IMR-90 (cell line): ENCODE results near the gene AMN. TPM values are rescaled to one million over a fixed set of nuclear protein-coding genes. Genes with fewer than 3 reads are reported as not detected.

Source experiments
- ATAC-seq: fragments of 200-7000 bp; cut with Tn5 transposase; 2 replicates; pipeline ENCODE4 v1.9.1; 2020; ENCODE audit warnings: low read depth, mild to moderate bottlenecking, moderate library complexity
- BruUV-seq: library from RNA; stranded (reverse); fragments of 400-500 nt; replicated peaks from 2 replicates; lab custom pipeline; 2021; lab: Mats Ljungman, UMichigan
- CTCF ChIA-PET: fragments of 300-600 bp; formaldehyde crosslinking; extraction: SDS; loops from one replicate; lab custom pipeline; 2021; ENCODE audit warnings: antibody characterized with exemption; lab: Yijun Ruan, JAX
- POLR2A ChIA-PET: fragments of 300-600 bp; sonication (Branson Sonifier 250); formaldehyde crosslinking; loops from one replicate; lab custom pipeline; 2022; ENCODE audit warnings: antibody characterized with exemption; ENCODE audit not compliant: unreplicated experiment; lab: Charles Lee
- DNase-seq: peaks from one replicate; pipeline ENCODE4 v3.0.0; 2013
- H2AFZ ChIP-seq: replicated peaks from 2 replicates; pipeline ENCODE3; 2013; ENCODE audit warnings: low read length, mild to moderate bottlenecking; ENCODE audit not compliant: poor library complexity
- H2AK5ac ChIP-seq: 2 replicates; pipeline ENCODE4 v1.6.1; 2013; ENCODE audit warnings: low read depth, low read length, inconsistent platforms
- H2AK9ac ChIP-seq: replicated peaks from 2 replicates; pipeline ENCODE3; 2013; ENCODE audit warnings: mild to moderate bottlenecking, low read depth, low read length, moderate library complexity; ENCODE audit not compliant: poor library complexity
- H2BK120ac ChIP-seq: 2 replicates; pipeline ENCODE4 v1.6.1; 2013; ENCODE audit warnings: low read depth, low read length, inconsistent platforms
- H2BK15ac ChIP-seq: 3 replicates; pipeline ENCODE4 v1.6.1; 2013; ENCODE audit warnings: low read depth, low read length, inconsistent platforms
- H2BK20ac ChIP-seq: 2 replicates; pipeline ENCODE4 v1.6.1; 2013; ENCODE audit warnings: low read depth, mild to moderate bottlenecking, inconsistent platforms, low read length, moderate library complexity
- H2BK5ac ChIP-seq: 2 replicates; pipeline ENCODE4 v1.6.1; 2013; ENCODE audit warnings: mild to moderate bottlenecking, low read depth, low read length, inconsistent platforms; ENCODE audit not compliant: poor library complexity, severe bottlenecking
- H3K14ac ChIP-seq: replicated peaks from 2 replicates; pipeline ENCODE4 v1.6.1; 2013; ENCODE audit warnings: low read depth, low read length, inconsistent platforms
- H3K18ac ChIP-seq: 2 replicates; pipeline ENCODE4 v1.6.1; 2013; ENCODE audit warnings: low read depth, low read length, control low read depth
- H3K23ac ChIP-seq: 2 replicates; pipeline ENCODE4 v1.6.1; 2013; ENCODE audit warnings: low read depth, low read length, inconsistent platforms
- H3K27ac ChIP-seq: 2 replicates; pipeline ENCODE4 v1.5.1; 2013; ENCODE audit warnings: mild to moderate bottlenecking, control low read depth, low read length; ENCODE audit not compliant: insufficient read depth
- H3K27me3 ChIP-seq: 2 replicates; pipeline ENCODE4 v1.6.1; 2013; ENCODE audit warnings: low read length; ENCODE audit not compliant: control insufficient read depth, insufficient read depth
- H3K36me3 ChIP-seq: 2 replicates; pipeline ENCODE4 v1.6.1; 2013; ENCODE audit warnings: low read length, mixed read lengths; ENCODE audit not compliant: control insufficient read depth, insufficient read depth
- H3K4ac ChIP-seq: 2 replicates; pipeline ENCODE4 v1.6.1; 2013; ENCODE audit warnings: low read depth, low read length, inconsistent platforms
- H3K4me1 ChIP-seq: 2 replicates; pipeline ENCODE4 v1.6.1; 2013; ENCODE audit warnings: low read length, mixed read lengths; ENCODE audit not compliant: control insufficient read depth, insufficient read depth
- H3K4me2 ChIP-seq: 2 replicates; pipeline ENCODE4 v1.6.1; 2013; ENCODE audit warnings: low read depth, mild to moderate bottlenecking, control low read depth, low read length, moderate library complexity
- H3K4me3 ChIP-seq: 2 replicates; pipeline ENCODE4 v1.5.1; 2013; ENCODE audit warnings: low read depth, mild to moderate bottlenecking, control low read depth, low read length, moderate library complexity; ENCODE audit not compliant: insufficient read depth
- H3K56ac ChIP-seq: 2 replicates; pipeline ENCODE4 v1.6.1; 2013; ENCODE audit warnings: low read length, inconsistent platforms; ENCODE audit not compliant: insufficient read depth; ENCODE audit errors: extremely low read depth
- H3K79me1 ChIP-seq, 2 experiments: 2 replicates each; pipeline ENCODE4 v1.6.1; 2013; ENCODE audit warnings: low read length in 2 of 2, inconsistent platforms in 1 of 2, low read depth in 1 of 2
- H3K9ac ChIP-seq: 2 replicates; pipeline ENCODE4 v1.6.1; 2013; ENCODE audit warnings: low read depth, low read length, control low read depth
- H3K9me1 ChIP-seq: 2 replicates; pipeline ENCODE4 v1.6.1; 2013; ENCODE audit warnings: low read length, inconsistent platforms; ENCODE audit not compliant: insufficient read depth
- H3K9me3 ChIP-seq: 2 replicates; pipeline ENCODE4 v1.6.1; 2013; ENCODE audit warnings: low read length; ENCODE audit not compliant: control insufficient read depth, insufficient read depth
- H4K20me1 ChIP-seq: 2 replicates; pipeline ENCODE4 v1.6.1; 2013; ENCODE audit warnings: low read length, inconsistent platforms; ENCODE audit not compliant: insufficient read depth
- H4K5ac ChIP-seq: 2 replicates; pipeline ENCODE4 v1.6.1; 2013; ENCODE audit warnings: mild to moderate bottlenecking, low read depth, low read length, control low read depth
- H4K8ac ChIP-seq, 2 experiments: 2 replicates each; pipeline ENCODE4 v1.6.1; 2013; ENCODE audit warnings: low read depth in 2 of 2, low read length in 2 of 2, control low read depth in 1 of 2, inconsistent platforms in 1 of 2
- H4K91ac ChIP-seq: 2 replicates; pipeline ENCODE4 v1.6.1; 2013; ENCODE audit warnings: low read depth, low read length, inconsistent platforms; ENCODE audit not compliant: insufficient read depth
- WGBS, 2 experiments: methylation state at CpG; one replicate each; pipeline versions ENCODE4 v1.1.5 to v1.1.7; 2013; ENCODE audit warnings: missing lambda C conversion rate in 2 of 2; ENCODE audit not compliant: insufficient read length in 1 of 2; ENCODE audit errors: extremely low coverage in 2 of 2; 5-methylcytosine and 5-hydroxymethylcytosine counted together
- dilution Hi-C: fragments of 300-500 bp; cut with HindIII; formaldehyde crosslinking; loops from one replicate; pipeline ENCODE4 v1.14.3; 2018; ENCODE audit warnings: low sequenced_read_pairs; ENCODE audit not compliant: unreplicated experiment
- in situ Hi-C: fragments of 300-500 bp; cut with MboI; formaldehyde crosslinking; loops from 3 replicates; pipeline ENCODE4 v1.14.3; 2019; ENCODE audit warnings: low sequenced_read_pairs, inconsistent platforms, mixed read lengths
- intact Hi-C: fragments of 100-400 bp; cut with micrococcal nuclease; formaldehyde crosslinking; loops from 2 replicates; pipeline ENCODE4 v1.10.0; 2022
- polyA plus RNA-seq, 3 experiments: library from polyadenylated mRNA; depleted of rRNA; stranded (reverse); fragments of >200 nt; gene quantifications; 2 replicates each; pipeline ENCODE4 v1.2.3, GENCODE V29; 2012; ENCODE audit warnings: low replicate concordance in 1 of 3
- total RNA-seq: library from RNA; depleted of rRNA; stranded (reverse); fragments of >200 nt; gene quantifications from 2 replicates; pipeline ENCODE4 v1.2.3, GENCODE V29; 2012
- TF ChIP-seq, protein P1 (sequence below): fragments of 150-350 bp; IDR thresholded peaks from 2 replicates; pipeline ENCODE4 v1.6.1; 2017; ENCODE audit warnings: mild to moderate bottlenecking, antibody characterized with exemption, low read length, low read depth

The AMN gene
- total and polyA plus RNA-seq, 2 of the 4 experiments (the other 2 are of a cell fraction), result under 0.01 to 0.24 TPM

DNA sequence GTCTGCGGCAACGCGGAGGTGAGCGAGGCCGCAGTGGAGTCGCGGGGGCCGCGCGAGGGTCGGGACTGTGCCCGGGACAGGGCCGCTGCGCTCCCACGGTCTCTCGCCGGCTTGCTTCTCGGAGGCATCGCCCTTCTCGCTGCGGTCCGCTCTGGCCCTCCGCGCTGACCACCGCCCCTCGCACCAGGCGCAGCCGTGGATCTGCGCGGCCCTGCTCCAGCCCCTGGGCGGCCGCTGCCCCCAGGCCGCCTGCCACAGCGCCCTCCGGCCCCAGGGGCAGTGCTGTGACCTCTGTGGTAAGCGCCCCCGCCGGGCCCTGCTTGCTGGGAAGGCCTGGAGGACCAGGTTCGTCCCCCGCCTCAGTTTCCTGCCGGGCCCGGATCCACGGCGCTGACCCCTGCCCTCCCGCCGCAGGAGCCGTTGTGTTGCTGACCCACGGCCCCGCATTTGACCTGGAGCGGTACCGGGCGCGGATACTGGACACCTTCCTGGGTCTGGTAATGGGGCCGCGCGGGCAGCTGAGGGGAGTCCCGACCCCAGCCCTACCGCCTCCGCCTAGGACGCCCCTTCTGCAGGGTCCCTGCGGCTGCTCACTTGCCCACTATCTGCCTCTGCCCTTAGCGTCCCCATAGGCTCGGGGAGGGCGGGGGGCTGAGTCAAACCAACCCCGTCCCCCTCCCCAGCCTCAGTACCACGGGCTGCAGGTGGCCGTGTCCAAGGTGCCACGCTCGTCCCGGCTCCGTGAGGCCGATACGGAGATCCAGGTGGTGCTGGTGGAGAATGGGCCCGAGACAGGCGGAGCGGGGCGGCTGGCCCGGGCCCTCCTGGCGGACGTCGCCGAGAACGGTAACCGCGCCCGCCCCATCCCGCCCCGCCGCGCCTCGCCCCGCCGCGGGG, 7.0 kb downstream of the AMN start:
- no TSS peak for BruUV-seq
- no peak overlapping the region for H3K27ac ChIP-seq
- H4K8ac ChIP-seq, result no peak overlapping the region
- H3K9me3 ChIP-seq, result 0 out of 2 replicates have a peak, but pooled peaks cover 5% of the 10 kb centered on the region
- intact Hi-C loops, result no loop called here
- H3K56ac ChIP-seq, result no peak overlapping the region
- dilution Hi-C loops, result no loop called here
- H3K23ac ChIP-seq, result no peak overlapping the region
- H3K4me3 ChIP-seq, result peak overlapping the region; percentile 42; the same call in 1 of the 2 replicates
- peak overlapping the region; percentile 56 for H3K4me2 ChIP-seq
- H3K18ac ChIP-seq, result no peak overlapping the region
- in situ Hi-C loops, result no loop called here
- H4K5ac ChIP-seq, result no peak overlapping the region
- H3K36me3 ChIP-seq, result peaks cover 22% of the 10 kb centered on the region
- no peak overlapping the region for H2BK120ac ChIP-seq
- 0 out of 2 replicates have a peak, but pooled peaks cover 7% of the 10 kb centered on the region for H3K9me1 ChIP-seq
- H3K27me3 ChIP-seq, result peaks cover 57% of the 10 kb centered on the region
- ChIA-PET CTCF (no interaction called here), POLR2A (no interaction called here)
- H3K4me1 ChIP-seq, result peaks cover 13% of the 10 kb centered on the region
- WGBS, 2 experiments, result 5% methylated on average over 40 of the region's 94 CpGs; no CpG with 5 or more reads in 1 of the 2 experiments
- DNase-seq, result no peak
- peak overlapping the region; percentile 26 for H2AFZ ChIP-seq
- no peak overlapping the region for H2AK5ac ChIP-seq
- no peak overlapping the region for H2BK15ac ChIP-seq
- H3K14ac ChIP-seq, result no peak overlapping the region
- peaks cover 14% of the 10 kb centered on the region for H4K20me1 ChIP-seq
- H2BK20ac ChIP-seq, result no peak overlapping the region
- ATAC-seq, result peak; percentile 3
- H4K91ac ChIP-seq, result no peak overlapping the region
- no peak overlapping the region for H2BK5ac ChIP-seq
- peak overlapping the region; percentile 81 for H2AK9ac ChIP-seq
- H3K79me1 ChIP-seq, result no peaks in the 10 kb centered on the region; a peak in 1 of 4 replicates
- no peak overlapping the region for H3K9ac ChIP-seq
- TF ChIP-seq, protein P1, sequence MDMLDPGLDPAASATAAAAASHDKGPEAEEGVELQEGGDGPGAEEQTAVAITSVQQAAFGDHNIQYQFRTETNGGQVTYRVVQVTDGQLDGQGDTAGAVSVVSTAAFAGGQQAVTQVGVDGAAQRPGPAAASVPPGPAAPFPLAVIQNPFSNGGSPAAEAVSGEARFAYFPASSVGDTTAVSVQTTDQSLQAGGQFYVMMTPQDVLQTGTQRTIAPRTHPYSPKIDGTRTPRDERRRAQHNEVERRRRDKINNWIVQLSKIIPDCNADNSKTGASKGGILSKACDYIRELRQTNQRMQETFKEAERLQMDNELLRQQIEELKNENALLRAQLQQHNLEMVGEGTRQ, result no peak
- H3K4ac ChIP-seq, result no peak overlapping the region
